Fibroblast of lung (primary cell): Measurements from ENCODE around the gene EWSR1.

Experiments used
- EZH2 ChIP-seq: IDR thresholded peaks from 2 replicates; pipeline ENCODE4 v1.5.1; 2012; ENCODE audit warnings: low read length, control low read depth, mild to moderate bottlenecking; ENCODE audit errors: missing control alignments
- TF ChIP-seq, protein P1 (sequence below), 2 donors: IDR thresholded peaks in 1 of 2; conservative IDR thresholded peaks in 1 of 2; 1 replicate in 1 of 2; 2 replicates in 1 of 2; pipeline ENCODE4 v1.5.1; 2011 to 2012; ENCODE audit warnings: low read length in 2 of 2, control low read depth in 1 of 2, inconsistent platforms in 1 of 2, low read depth in 1 of 2, mild to moderate bottlenecking in 1 of 2

DNA sequence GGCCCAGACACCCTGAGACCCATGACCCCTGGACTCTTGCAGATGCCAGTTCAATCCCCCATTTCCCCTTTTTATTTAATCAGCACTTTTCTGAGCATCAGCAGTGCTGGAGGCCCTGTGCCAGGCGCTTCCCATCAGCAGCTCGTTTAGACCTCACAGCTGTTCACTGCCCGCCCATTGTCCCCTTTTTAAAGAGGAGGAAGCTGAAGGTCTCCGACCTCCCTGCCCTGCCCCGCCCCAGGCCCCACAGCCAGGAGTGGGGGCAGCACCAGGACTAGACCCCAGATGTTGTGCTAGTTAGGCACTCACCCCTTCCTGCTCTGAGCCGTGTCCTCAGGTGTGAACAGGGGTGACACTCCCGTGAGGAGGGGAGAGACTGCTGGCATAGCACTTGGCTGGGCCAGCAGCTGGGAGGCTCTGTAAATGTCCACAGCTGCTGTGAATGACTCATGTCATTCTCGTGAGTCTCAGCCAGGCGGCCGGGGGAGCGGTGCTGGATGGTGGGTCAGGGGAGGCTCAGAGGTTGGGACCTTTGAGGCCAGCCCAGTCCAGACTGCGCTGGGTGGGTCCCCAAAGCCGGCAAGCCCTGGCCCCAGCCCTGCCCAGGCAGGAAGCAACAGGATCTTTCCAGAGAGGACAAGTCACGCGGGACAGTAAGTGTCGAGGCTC lies 42.5 kb upstream of the EWSR1 start:
- TF ChIP-seq, protein P1, sequence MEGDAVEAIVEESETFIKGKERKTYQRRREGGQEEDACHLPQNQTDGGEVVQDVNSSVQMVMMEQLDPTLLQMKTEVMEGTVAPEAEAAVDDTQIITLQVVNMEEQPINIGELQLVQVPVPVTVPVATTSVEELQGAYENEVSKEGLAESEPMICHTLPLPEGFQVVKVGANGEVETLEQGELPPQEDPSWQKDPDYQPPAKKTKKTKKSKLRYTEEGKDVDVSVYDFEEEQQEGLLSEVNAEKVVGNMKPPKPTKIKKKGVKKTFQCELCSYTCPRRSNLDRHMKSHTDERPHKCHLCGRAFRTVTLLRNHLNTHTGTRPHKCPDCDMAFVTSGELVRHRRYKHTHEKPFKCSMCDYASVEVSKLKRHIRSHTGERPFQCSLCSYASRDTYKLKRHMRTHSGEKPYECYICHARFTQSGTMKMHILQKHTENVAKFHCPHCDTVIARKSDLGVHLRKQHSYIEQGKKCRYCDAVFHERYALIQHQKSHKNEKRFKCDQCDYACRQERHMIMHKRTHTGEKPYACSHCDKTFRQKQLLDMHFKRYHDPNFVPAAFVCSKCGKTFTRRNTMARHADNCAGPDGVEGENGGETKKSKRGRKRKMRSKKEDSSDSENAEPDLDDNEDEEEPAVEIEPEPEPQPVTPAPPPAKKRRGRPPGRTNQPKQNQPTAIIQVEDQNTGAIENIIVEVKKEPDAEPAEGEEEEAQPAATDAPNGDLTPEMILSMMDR (conservative IDR thresholded peaks at IDR 0.05 in 1 of 2, IDR thresholded peaks at IDR 0.05 in 1 of 2; ENCODE audit: low read depth in 1 of 2, low read length in 2 of 2) = no peak
- TF ChIP-seq EZH2 = no peak
